Hippocampal formation (tissue), 2 donors: Measurements from ENCODE around the gene PGAP2.

Experiments
- DNase-seq, 2 donors: peaks; one replicate each; lab custom pipeline; 2025; lab: John Stamatoyannopoulos, UW

The PGAP2 gene

DNA sequence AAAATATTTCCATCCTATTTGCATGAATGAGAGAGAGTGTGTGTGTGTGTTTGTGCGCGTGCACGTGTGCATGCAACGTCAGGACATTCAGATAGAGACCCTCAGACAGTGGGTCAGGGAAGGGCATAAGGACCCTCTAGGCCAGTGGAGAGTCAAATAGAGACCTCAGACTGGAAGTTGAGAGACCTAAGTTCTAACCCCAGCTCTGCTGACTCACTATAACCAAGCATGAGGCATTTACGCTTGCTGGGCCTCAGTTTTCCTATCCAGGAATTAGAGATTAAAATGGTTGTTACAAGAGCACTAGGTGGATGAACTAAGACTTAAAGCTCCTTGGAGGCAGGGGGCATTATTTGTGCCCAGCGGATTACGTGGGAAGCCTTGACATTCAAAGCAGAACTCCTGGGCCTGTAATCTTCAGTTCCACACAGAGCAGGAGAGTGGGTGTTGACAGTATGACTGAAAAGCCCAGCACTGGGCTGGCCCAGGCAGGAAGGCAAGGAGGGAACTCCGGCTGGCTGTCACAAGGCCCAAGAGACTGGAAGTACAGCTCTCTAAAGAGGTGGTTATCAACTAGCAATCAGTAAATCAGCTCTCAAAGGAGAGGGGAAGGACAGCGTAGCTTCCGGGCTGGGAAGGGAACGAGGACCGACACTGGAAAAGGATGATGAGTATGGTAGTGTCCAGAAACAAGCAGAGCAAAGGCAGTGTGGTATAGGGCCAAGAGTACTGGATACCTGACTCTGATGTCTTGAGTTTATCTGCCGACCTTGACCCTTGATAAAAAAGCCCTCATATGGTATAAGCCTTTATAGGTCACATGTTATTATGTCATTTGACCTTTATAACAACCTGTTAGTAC, 23.2 kb downstream of the PGAP2 start:
- no peak for DNase-seq

DNA sequence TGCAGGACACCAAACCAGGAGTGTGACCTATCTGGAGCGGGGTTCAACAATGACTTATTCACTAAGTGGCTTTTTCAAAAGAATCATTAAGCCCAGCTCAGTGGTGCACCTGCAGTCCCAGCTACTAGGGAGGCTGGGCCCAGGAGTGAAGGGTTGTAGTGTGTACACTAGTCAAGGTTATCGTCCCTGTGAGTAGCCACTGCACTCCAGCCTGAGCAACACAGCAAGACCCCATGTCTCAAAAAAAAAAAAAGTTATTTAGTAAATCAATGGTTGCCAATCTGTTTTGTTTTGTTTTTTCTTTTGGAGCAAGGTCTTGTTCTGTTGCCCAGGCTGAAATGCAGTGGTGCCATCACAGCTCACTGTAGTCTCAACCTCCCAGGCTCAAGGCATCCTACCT, 24.5 kb downstream of the PGAP2 start:
- no peak for DNase-seq

DNA sequence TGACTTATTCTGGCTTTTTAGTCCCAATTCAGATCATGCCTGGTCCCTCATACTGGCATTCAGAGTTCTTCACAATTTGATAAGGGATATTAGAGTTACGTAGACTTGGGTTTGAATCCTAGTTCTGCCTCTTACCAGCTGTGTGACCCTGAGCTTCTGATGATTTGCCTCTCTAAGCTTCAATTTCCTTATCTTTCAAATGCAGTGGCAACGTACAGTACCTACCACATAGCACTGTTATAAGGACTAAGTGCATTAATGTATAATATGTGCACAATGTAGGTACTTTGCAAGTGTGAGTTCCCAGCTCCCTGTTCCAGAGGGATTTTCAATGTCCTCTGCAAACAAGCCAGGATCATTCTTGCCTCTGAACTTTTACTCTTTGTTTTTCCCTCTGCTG, 25.1 kb downstream of the PGAP2 start:
- DNase-seq = no peak

DNA sequence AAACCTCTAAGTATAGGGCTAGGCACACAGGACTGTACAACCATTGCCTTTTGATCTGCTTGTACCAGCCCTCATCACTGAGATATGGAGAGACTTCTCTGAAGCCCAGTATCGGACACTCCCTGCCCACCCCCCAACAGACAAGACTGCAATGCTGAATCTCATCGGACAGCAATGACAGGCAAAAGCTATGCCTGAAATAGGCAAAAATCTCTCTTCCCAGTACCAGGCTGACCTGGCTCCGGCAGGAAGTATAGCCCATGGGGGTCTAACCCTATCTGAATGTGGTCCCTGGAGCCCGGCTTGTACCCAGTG, 25.9 kb downstream of the PGAP2 start:
- DNase-seq = no peak

DNA sequence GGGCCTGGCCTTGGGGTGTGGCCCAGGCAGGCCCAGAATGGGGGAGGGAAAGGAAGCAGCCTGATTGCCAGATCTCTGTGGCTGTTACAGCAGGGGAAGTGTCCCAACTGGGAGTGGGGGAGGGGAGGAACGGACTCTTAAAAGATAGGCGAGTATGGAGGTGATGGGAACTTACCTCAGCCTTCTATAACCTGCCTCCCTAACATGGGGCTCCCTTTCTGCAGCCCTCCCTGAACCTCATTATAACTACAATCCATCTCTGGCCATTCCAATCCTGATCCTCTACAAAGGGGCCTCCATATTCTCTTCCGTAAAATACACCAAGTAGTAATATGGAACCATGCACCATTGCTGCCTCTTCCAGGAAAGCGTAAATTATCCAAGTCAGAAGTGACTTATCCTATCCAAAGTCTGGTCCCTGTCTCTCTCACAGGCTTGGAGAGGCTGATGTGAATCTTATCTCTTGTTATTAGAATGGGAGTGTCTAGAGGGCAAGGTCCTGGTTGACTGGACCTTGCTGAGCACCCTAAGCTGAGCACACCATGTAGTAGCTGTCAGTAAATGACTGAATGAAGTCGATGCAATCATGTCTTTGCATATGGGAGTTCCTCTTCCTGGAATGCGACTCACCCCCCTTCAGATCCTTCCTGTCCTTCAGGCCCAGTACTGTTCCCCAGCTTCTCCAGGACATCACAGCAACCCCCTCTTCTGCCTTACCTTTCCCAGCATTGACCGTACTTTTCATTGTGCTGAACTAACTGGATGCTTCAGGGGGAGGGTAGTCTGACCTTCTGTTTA, 26.5 kb downstream of the PGAP2 start:
- peak in 1 of 2 donors; percentile 34 for DNase-seq

DNA sequence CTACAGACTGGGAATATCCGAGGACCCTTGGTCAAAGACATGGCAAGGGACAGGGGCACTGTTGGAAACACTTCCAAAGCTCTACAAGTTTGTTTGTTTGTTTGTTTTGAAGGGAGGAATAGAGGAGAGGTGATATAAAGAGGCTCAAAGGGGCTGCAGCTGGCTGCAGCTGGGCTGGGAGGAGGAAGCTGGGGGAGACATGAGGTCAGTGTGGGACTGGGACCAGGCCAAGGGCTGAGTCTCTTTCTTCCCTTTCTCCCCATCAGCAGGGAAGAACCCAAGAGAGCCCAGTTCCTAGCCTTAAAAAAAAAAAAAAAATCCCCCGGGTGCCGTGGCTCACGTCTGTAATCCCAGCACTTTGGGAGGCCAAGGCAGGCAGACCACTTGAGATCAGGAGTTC, 27.4 kb downstream of the PGAP2 start:
- peak; percentile 33 to 35 for DNase-seq

DNA sequence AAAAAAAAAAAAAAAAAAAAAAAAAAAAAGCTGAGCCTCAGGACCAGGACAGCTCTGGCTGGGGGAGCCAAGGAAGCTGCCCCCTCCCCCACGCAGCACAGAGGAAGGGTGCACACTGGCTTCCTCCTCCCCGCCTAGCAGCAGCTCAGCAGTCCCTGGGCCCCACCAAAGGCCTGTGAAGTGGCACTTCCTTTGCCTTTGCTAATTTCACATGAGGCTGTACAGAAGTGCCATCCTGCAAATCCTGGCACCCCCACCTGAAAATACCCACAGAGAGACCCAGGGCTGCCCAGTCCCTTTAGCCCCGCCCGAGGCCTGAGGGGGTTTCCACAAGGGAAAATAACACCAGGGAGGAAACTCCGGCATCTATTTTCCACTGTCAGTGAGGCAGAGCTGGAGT, 28.5 kb downstream of the PGAP2 start:
- peak in 1 of 2 donors; percentile 32 for DNase-seq

DNA sequence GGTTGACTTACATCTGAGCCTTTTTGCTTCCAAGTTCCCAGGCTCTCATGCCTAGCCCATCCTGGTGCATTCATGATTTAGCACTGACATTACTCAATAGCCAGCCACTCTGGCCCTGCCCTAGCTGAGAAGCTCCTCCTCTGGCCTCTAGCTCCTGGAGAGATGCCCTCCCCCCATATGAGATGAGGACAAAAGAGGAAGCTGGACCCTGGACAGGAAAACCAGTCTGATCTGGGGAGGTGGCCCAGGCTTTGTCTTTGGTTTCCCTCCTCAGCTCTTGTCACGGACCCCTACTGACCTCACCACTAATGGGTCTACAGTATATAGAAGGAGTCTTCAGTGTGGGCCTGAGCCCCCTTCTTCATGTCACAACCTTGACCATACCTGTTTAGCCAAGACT, 29.4 kb downstream of the PGAP2 start:
- DNase-seq = peak; percentile 35 to 41

DNA sequence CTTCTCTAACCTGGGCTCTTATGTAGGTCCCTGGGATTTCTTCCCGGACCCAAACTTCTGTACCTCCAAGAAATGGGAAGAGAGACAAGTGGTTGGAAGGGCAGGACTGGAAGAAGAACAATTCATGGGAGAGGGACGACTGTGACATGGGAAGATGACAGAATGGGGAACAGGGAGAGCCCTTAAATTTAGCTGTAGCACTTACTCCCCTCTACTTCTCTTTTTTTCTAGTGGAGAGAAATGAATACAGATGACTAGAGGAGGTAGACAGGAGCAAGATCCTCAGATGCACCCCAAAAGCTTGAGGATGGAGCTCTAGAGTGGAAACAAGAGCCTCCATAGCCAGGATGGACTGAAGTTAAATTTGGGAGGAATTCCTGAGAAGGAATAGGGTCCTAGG, 30.1 kb downstream of the PGAP2 start:
- DNase-seq = no peak

DNA sequence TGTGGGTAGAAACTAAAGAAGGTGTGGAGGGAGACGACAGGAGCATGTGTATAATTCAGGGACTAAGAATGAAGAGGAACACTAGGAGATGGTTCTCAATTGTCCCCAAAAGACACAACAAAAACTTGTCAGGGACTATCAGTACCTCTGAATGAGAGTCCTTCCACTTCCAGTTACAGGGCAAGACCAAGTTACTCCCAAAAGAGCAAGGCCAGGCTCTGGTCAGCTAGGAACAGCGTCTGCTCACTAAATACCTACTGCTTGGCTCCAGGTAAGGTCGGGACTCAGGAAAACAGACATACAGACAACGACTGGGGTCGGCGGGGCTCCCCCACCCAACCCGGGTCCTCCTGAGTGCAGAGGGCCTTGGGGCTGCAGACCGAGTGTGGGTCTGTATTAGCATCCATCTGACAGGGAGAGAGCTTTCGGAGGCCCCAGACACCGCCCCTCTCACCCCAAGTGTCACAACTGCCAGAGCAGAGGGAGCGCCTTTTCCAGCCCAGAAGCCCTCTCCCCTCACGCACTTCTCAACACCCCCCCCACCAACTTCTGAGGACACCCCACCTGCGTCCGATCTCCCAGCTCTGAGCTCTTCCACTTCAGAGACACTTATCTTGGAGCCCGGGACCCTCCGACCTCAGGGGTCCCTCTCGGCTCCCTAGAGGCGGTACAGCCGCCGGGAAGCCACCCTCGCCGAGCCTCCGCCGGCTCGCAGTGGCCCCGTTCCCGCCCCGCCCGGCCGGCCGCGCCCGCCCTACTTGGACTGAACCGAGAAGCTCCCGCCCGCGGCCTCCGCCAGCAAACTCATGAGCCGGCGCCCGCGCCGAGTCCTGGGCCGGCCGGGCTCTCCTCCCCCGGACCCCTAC, 31.9 kb downstream of the PGAP2 start:
- no peak for DNase-seq

DNA sequence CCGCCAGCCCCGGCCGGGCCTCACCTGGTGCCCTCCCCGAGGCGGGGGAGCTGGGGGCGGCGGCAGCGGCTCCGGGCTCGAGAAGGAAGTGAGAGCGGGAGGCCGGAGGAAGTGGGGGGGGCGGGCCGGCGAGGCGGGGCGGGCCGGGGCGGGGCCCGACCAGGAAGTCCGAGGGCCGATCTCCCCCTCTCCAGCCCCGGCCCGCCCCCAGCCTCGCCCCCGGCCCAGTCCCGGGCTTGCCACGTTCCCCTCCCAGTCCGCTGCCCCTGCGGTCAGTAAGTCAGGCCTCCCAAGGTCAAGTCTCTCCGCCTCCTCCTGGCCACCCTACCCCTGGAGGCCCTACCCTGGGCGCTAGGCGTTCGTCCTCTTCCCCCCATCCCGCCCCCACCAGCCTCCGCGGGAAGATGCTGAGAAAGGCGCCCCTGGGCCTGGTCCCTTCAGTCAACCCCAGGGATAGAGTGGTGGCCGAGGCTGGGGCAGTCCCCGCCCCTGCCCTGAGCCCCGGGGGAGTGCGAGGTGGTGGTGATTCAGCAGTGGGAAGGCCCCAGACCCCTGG, 32.6 kb downstream of the PGAP2 start, which contains the start of gene RHOG:
Gene RHOG, minus strand, starts transcription at position 90 of the 556 bp plus-strand sequence. CDS start 12,821 bp downstream, outside the sequence.
- peak; percentile 61 to 80 for DNase-seq

DNA sequence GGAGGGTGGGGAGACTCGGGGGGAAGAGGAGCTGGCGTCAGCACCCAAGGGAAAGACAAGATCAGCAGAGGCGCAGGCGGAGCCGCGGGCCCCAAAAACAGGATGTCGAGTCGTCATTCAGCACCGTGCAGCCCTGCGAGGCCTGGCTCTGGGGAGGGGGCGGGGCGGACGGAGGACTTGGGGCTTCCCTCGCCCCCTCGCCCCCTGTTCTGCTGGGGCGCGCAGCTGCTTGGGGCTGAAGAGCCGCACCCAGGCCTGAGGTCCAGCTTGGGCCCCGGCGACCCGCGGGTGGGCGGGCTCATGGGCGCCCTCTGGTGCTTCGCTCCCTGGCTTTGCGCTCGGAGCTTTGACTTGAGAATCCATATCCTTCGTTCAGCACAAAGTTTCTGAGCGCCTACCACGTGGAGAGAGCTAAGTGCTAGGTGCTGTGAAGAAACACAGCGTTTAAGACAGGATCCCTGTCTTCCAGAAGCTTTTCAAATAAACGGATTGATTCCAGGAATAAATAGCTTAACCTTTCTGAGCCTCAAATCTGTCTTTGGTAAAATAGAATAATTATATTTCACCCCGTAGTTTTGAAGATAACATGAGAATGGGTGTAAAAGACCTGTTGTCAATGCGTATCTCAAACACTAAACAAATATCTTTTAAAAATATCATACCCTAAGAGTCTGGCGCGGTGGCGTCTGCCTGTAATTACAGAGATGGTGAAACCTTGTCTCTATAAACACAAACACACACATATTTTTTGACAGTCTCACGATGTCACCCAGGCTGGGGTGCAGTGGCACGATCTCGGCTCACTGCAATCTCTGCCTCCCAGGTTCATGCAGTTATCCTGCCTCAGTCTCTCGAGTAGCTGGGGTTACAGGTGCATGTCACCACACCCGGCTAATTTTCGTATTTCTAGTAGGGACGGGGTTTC, 33.3 kb downstream of the PGAP2 start:
- DNase-seq = peak; percentile 76 to 81

DNA sequence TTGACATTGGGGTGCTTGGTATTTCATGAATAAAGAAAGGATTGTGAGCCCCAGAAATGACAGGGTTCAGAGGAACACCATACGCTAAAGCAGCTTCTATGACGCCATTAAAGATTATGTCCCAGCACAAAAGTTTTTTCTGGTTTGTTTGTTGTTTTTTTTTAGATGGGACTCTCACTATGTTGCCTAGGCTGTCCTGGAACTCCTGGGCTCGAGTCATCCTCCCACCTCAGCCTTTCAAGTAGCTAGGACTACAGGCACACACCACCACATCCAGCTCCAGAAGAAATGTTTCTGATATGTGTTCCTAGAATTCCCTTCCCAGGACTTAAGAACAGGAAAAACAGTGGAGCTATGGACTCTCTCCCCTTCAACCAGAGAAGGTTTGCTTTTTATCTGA, 35.0 kb downstream of the PGAP2 start:
- DNase-seq = no peak

DNA sequence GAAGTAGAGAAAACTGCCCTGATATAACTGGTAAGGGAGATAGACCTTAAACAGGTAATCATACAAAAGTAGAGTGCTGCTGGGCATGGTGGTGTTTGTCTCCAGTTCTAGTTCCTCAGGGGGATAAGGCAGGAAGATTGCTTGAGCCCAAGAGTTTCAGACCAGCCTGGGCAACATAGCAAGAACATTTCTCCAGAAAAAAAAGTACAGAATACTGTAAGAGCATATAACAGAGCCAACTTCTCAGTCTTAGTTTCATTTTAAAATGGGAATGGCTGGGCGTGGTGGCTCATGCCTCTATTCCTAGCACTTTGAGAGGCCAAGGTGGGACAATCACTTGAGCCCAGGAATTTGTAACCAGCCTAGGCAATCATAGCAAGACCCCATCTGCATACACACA, 36.9 kb downstream of the PGAP2 start:
- no peak for DNase-seq

DNA sequence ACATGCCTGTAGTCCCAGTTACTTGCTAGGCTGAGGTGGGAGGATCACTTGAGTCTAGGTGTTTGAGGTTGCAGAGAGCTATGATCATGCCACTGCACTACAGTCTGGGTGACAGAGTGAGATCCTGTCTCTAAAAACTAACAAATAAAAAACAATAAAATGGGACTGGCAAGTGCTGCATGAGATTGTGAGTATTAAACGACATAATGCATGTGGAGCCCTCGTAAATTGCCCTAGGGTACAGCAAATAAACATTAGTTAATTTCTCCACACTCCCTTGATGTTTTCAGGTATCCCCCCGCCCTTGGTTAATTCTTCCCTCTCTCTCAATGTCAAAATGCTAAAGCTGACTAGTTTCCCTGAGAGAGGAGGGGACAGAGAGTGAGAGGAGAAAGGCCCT, 37.3 kb downstream of the PGAP2 start:
- no peak for DNase-seq

DNA sequence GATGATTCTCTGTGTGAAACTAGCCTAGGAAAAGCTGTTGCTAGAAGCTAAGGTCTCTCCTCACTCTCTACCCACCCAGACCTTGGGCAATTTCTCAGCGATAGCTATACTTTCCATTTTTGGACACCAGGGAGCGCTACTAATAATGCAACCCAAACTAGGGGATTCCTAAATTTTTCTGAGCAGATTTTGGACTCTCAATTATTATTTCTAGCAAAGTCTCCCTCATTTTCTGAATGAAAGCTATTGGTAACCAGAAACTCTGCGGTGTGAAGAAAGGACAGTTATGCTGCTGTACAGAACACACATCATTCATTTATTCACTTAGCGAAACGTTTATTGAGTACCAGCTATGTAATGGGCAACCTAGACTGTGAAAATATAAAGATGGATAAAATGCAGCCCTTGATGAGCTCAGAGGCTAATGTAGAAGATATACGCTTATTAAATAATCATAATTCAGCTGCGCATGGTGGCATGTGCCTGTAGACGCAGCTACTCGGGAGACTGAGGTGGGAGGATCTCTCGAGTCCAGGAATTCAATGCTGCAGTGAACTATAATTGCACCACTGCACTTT, 41.0 kb downstream of the PGAP2 start:
- DNase-seq = peak in 1 of 2 donors; percentile 30

DNA sequence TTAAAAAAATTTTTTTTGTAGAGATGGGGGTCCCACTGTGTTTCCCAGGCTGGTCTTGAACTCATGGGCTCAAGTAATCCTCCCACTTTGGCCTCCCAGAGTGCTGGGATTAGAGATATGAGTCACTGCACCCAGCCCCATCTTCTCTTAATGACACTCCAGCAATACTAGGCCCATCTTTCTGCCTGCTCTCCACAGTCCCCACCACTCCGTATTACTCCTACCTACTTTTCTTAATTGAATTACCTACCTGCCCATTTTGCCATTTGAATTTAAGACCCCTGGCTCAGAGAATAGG, 45.1 kb downstream of the PGAP2 start:
- no peak for DNase-seq

DNA sequence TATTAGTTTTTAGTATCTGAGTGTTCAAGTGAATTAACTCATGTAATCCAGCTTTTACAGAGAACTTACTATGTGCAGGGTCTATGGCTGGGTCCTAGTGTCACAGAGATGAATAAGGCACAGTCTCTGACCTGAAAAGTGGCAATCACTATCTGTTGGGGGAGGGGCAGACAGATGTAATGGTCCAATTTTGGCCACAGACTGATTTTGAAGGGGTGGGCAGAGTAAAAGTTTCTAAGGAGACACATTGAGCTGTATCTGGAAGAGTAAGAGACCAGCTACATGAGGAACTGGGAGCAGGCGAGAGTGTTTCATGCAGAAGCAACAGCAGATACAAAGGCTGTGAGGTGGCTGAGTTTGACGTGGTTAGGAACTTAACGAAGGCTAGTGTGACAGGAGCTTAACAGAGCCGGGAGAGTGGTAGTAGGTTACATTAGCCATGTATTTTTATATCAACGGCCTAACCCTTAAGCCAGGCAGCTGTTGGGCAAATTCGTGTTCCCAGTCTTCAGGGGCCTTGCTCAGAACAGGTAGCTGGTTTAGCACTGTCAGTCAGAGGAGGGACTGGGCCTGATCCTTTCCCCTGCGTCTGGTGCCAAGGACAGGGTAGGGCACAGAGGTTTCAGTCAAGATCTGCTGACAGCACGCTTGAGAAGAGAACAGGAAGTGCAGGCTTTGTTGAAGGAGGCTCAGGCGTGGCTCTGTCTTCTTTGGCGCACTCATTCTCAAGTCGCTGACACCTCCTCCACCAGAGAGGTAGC, 45.7 kb downstream of the PGAP2 start:
- no peak for DNase-seq

DNA sequence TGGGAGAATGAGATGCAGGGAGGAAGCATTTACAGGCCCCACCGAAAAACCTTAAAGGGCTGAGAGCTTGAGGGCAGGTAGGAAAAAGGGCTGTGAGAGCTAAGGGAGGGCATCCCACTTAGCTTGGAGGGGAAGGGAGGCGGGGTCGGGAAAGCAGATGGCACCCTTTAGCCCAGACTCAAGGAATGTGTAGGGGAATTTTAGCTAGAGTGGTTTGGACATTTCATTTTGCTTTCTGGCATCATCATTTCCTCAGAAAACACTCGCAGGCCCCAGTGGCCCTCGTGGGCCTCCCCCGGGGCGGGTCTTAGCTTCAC, 46.3 kb downstream of the PGAP2 start:
- no peak for DNase-seq
